GM21786 (cell line): ENCODE results near the gene NT5C1A.

Source experiments
- ATAC-seq: cut with Tn5 transposase; IDR thresholded peaks from one replicate; pipeline ENCODE4 v1.9.1; 2021; ENCODE audit not compliant: unreplicated experiment

NT5C1A gene

GRCh38 chr1:39639305-39640130 is 32.4 kb downstream of the NT5C1A start, which contains the start of gene HEYL:
Gene HEYL, minus strand, starts transcription at chr1:39639643. Its CDS starts 18 bp downstream, at chr1:39639625.
- no peak for ATAC-seq

GRCh38 chr1:39638965-39639304 is 33.0 kb downstream of the NT5C1A start:
- ATAC-seq: no peak

GRCh38 chr1:39637361-39637760 is 34.5 kb downstream of the NT5C1A start:
- no peak for ATAC-seq

GRCh38 chr1:39635871-39636210 is 36.1 kb downstream of the NT5C1A start:
- no peak for ATAC-seq

GRCh38 chr1:39635205-39635870 is 36.6 kb downstream of the NT5C1A start:
- no peak for ATAC-seq

GRCh38 chr1:39633422-39633821 is 38.5 kb downstream of the NT5C1A start:
- ATAC-seq: no peak

GRCh38 chr1:39632682-39633417 is 39.1 kb downstream of the NT5C1A start:
- ATAC-seq: no peak

GRCh38 chr1:39632323-39632681 is 39.6 kb downstream of the NT5C1A start:
- no peak for ATAC-seq

GRCh38 chr1:39631361-39632322 is 40.3 kb downstream of the NT5C1A start:
- ATAC-seq: no peak

GRCh38 chr1:39628807-39629350 is 43.0 kb downstream of the NT5C1A start:
- no peak for ATAC-seq

GRCh38 chr1:39626646-39627045 is 45.3 kb downstream of the NT5C1A start:
- ATAC-seq: no peak

- ATAC-seq: no peak
Measured at GRCh38 chr1:39625462-39626273, 46.2 kb downstream of the NT5C1A start.

GRCh38 chr1:39625009-39625408 is 46.9 kb downstream of the NT5C1A start:
- no peak for ATAC-seq

- ATAC-seq: no peak
Measured at GRCh38 chr1:39623053-39623452, 48.9 kb downstream of the NT5C1A start.

GRCh38 chr1:39622427-39622826 is 49.5 kb downstream of the NT5C1A start:
- no peak for ATAC-seq

GRCh38 chr1:39620659-39621165 is 51.2 kb downstream of the NT5C1A start:
- no peak for ATAC-seq

- ATAC-seq: no peak
Measured at GRCh38 chr1:39617488-39618049, 54.3 kb downstream of the NT5C1A start.

GRCh38 chr1:39615086-39615673 is 56.7 kb downstream of the NT5C1A start:
- no peak for ATAC-seq

- no peak for ATAC-seq
Measured at GRCh38 chr1:39614488-39614887, 57.4 kb downstream of the NT5C1A start.
